ENCODE data around the gene SLC13A4.
"Not testable (repeated sequence)": the region's sequence is repeated elsewhere in the genome, so short reads cannot be mapped to it uniquely, and the experiment has no call there.

SLC13A4 gene

DNA sequence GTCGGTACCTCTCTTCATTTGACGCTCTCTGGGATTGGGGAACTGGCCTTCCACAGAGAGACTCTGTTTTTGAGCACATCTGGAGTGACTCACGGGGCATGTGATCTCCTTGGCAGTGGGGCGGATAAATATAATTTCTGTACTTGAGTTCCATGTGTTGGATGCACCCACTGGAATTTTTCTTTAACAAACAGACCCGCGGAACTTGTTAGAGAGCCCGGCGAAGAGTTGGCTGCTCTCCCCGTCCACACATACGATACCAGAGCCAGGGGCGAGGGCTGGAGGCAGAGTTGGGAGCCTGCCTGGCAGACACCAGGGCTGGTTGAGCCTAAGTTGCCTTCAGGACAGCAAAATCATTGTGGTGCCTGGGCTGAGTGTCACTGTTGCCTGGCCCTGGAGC lies 20.8 kb upstream of the SLC13A4 start, which contains the start of gene FAM180A:
FAM180A (minus strand) TSS at position 44 of the 400 bp plus-strand sequence. CDS start 233 bp downstream, outside the sequence.
- no peak for ATAC-seq

- no peak for ATAC-seq
Observed at GRCh38 chr7:135747366-135747765, 19.4 kb upstream of the SLC13A4 start.

- ATAC-seq = no peak
Observed at GRCh38 chr7:135745703-135746312, 17.8 kb upstream of the SLC13A4 start.

DNA sequence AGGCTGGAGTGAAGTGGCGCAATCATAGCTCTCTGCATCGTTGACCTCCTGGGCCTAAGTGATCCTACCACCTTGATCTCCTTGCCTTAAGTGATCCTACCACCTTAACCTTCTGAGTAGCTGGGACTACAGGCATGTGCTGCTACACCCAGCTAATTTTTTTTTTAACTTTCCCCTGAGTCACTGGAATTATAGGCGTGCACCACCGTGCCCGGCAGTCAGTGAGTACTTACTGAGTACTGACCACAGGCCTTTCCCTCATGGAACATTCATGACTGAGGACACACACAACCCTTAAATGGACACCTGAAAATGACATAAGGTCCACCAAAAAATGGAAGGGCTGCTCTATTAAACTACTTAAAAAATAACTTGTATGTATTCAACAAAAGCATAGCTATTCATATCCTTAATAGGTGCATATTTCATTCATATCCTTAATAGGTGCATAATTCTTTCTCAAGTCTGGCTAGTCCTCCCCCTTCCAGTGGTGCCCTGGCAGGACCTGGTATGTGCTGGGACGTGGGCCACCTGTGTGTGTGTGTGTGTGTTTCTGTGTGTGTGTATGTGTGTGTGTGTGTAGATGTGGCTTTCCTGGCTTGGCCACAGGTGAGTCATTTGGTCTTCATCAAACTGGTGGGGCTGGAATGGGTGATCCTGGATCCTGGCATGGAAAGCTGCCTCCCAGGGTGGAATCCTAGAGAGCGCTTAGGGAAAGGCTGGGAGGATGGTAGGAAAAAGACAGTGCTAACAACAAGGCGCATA lies 17.1 kb upstream of the SLC13A4 start:
- no peak for ATAC-seq

- ATAC-seq = no peak
Observed at GRCh38 chr7:135743907-135744731, 16.1 kb upstream of the SLC13A4 start.

GRCh38 chr7:135742371-135742770 lies 14.4 kb upstream of the SLC13A4 start:
- ATAC-seq = no peak

DNA sequence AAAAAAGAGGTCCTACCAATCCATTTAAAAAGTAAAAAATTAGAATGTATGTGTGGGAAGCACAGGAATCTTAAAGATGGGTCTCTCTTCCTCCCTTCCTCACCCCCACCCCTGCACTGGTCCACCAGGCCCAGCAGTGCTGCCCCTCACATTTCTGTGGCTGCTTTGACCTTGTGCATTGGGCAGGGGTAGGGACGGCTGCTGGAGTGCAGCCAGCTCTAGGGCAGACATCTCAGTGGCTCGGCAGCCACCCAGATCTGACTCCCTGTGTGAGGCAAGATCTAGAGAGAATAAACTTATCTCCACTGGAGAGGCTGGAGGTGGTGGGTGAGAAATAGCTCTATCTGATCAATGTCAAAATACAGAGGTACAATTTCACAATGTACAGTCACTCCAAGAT lies 13.9 kb upstream of the SLC13A4 start:
- no peak for ATAC-seq

GRCh38 chr7:135740889-135741288 lies 12.9 kb upstream of the SLC13A4 start:
- ATAC-seq = no peak

GRCh38 chr7:135737306-135737647 lies 9.3 kb upstream of the SLC13A4 start:
- ATAC-seq = not testable (repeated sequence)

- ATAC-seq = no peak
Observed at GRCh38 chr7:135736586-135737305, 8.8 kb upstream of the SLC13A4 start.

- no peak for ATAC-seq
Observed at GRCh38 chr7:135734343-135734689, 6.3 kb upstream of the SLC13A4 start.

- ATAC-seq = no peak
Observed at GRCh38 chr7:135733603-135734342, 5.8 kb upstream of the SLC13A4 start.

- ATAC-seq = no peak
Observed at GRCh38 chr7:135731131-135731530, 3.1 kb upstream of the SLC13A4 start.

- ATAC-seq = no peak
Observed at GRCh38 chr7:135729230-135729629, 1.2 kb upstream of the SLC13A4 start.

GRCh38 chr7:135726911-135727673 lies 894 bp downstream of the SLC13A4 start:
- ATAC-seq = no peak

GRCh38 chr7:135726276-135726788 lies 1.7 kb downstream of the SLC13A4 start:
- no peak for ATAC-seq

- no peak for ATAC-seq
Observed at GRCh38 chr7:135723411-135723810, 4.6 kb downstream of the SLC13A4 start.

GRCh38 chr7:135721198-135721820 lies 6.7 kb downstream of the SLC13A4 start:
- ATAC-seq = no peak

DNA sequence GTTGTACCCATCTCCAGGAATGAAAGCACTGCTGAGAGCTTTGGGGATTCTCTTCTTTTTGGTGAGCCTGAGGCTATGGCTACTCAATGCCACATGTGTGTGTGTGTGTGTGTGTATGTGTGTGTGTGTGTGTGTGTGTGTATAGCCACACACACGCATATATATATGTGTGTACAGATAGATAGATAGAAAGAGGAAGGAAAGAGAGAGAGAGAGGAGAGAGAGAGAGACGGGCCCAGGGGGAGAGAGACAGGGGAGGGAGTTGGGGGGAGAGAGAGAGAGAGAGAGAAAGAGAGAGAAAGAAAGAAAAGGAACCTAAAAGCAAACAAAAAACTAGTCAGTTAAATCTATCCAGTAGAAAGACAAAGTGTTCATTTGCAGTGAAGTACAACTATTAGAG lies 8.3 kb downstream of the SLC13A4 start:
- ATAC-seq = no peak

DNA sequence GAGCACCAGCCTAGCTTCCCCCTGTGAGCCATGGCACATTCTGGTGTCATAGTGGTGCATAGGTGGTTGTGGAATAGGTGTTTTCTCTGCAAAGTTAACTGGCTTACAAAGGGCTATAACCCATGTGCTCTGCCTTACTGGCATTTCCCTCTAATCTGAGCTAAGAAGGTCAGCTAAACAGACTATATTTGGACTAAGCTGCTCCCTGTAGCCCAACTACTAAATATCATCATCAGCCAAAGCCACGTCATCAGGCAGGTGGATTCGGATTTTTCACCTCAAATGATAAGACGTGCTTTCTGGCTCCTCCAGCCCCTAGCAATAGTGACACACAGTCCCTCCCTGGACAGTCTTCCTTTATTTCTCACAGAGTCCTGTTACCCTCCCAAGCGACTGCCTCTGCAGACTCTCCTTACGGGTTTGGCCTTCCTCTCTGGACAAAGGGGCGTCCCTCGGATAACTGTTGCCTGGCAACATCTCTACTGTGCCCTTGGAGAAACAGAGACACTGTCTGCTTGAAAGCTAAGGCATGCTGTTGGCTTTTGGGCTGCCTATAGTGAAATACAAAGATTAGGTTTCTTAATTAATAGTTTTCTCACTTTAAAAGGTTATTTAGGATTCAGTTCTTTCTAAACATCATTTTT lies 9.1 kb downstream of the SLC13A4 start:
- ATAC-seq = no peak
